ENCODE data around the gene SH3TC1. TPM values are rescaled to one million over a fixed set of nuclear protein-coding genes. Genes with fewer than 3 reads are reported as not detected.

Gene SH3TC1
- total RNA-seq, 2 experiments from 2014 or later: 14.8 to 15.7 TPM

DNA sequence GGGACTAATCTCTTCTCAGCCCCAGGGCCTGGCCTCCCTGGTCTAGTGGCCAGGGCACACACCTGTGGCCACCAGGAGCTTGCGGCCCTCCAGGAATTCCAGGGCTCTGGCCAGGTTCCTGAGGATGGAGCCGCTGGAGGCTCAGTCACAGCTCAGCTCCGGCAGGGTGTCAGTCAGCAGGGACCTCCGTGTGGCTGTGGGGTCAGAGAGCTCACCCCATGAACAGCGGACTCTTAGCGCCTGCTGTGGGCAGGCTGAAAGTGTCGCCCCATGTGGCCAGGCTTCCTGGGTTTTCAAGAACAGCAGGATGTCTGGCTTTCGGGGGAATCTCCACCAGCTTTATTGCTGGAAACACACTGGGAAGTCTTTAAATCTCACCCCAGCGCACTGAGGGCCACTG lies 19.3 kb upstream of the SH3TC1 start:
- H3K36me3 Mint-ChIP-seq: no peaks in the 10 kb centered on the region
- no peaks in the 10 kb centered on the region for H3K27me3 Mint-ChIP-seq
- H3K4me1 Mint-ChIP-seq: no peaks in the 10 kb centered on the region
- ATAC-seq (ENCODE audit: low read depth): no peak
- no peak overlapping the region for H3K4me3 Mint-ChIP-seq
- H3K9me3 Mint-ChIP-seq: no peaks in the 10 kb centered on the region
- POLR2A ChIA-PET: interaction anchor here (0.9 kb wide), 1 partner anchor 22 kb away, joined by 3 read pairs; no protein-coding TSS in a partner anchor
- DNase-seq: no peak
- no peak overlapping the region for H3K27ac Mint-ChIP-seq

DNA sequence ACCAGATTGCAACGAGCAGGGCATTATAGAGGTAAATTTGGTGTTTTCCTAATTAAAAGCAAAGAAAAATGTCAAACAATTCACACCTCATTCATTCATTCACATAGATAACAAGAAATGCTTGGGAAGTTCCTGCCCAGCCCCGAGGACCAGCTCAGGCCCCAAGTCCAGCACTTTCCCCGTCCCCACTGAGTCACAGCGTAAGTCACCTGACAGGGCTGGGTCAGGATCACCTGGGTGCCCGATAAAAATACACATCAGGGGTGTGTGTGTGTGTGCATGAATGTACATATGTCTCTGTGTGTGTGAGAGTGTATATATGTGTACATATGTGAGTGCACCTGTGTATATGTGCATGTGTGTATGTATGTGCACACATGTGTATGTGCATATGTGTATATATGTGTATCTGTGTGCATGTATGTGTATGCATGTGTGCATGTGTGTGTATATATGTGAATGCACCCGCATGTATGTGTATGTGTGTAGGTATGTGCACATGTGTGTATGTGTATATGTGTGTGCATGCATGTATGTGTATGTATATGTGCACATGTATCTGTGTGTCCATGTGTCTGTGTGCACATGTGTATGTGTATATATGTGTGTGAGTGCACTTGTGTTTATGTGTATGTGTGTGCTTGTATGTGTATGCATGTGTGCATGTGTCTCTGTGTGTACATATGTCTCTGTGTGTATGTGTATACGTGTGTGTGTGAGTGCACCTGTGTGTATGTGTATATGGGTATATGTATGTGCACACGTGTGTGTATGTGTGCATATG lies 18.6 kb upstream of the SH3TC1 start:
- no peak overlapping the region for H3K27ac Mint-ChIP-seq
- H3K9me3 Mint-ChIP-seq: no peaks in the 10 kb centered on the region
- H3K4me1 Mint-ChIP-seq: no peaks in the 10 kb centered on the region
- no peaks in the 10 kb centered on the region for H3K36me3 Mint-ChIP-seq
- DNase-seq (no peak), ATAC-seq (ENCODE audit: low read depth) (no peak)
- H3K4me3 Mint-ChIP-seq: no peak overlapping the region
- no peaks in the 10 kb centered on the region for H3K27me3 Mint-ChIP-seq
- POLR2A ChIA-PET: interaction anchor here (0.9 kb wide), 1 partner anchor 22 kb away, joined by 3 read pairs; no protein-coding TSS in a partner anchor

GRCh38 chr4:8181119-8181518 lies 18.0 kb upstream of the SH3TC1 start:
- no peak overlapping the region for H3K27ac Mint-ChIP-seq
- ATAC-seq (ENCODE audit: low read depth) (no peak), DNase-seq (no peak)
- POLR2A ChIA-PET: no interaction called here
- H3K4me1 Mint-ChIP-seq: no peaks in the 10 kb centered on the region
- no peaks in the 10 kb centered on the region for H3K27me3 Mint-ChIP-seq
- no peaks in the 10 kb centered on the region for H3K36me3 Mint-ChIP-seq
- no peak overlapping the region for H3K4me3 Mint-ChIP-seq
- no peaks in the 10 kb centered on the region for H3K9me3 Mint-ChIP-seq

DNA sequence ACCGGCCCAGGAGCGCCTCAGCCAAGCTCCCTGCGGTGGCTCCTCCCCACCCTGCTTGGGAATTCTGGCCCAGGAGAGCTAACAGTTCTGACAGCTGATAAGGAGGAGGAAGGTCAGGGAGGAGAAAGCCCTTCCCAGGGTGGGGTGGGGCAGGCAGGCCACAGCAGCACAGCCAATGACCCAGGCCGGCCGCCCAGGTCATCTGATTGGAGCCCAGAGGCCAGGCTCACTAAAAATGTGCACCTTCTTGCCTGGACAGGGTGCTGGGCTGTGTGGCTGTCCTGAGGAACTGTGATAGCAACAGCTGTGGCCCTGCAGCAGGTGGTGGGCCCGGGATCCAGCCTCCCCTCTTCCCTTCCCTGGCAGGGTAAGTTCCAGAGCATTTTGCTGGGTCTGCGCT lies 17.2 kb upstream of the SH3TC1 start:
- no peaks in the 10 kb centered on the region for H3K9me3 Mint-ChIP-seq
- ATAC-seq (ENCODE audit: low read depth): no peak
- no peaks in the 10 kb centered on the region for H3K36me3 Mint-ChIP-seq
- no peaks in the 10 kb centered on the region for H3K27me3 Mint-ChIP-seq
- DNase-seq: no peak
- H3K4me1 Mint-ChIP-seq: no peaks in the 10 kb centered on the region
- no peak overlapping the region for H3K27ac Mint-ChIP-seq
- H3K4me3 Mint-ChIP-seq: no peak overlapping the region
- POLR2A ChIA-PET: no interaction called here

GRCh38 chr4:8182294-8182693 lies 16.8 kb upstream of the SH3TC1 start:
- Mint-ChIP-seq H3K4me1 (no peaks in the 10 kb centered on the region), H3K27me3 (no peaks in the 10 kb centered on the region), H3K36me3 (no peaks in the 10 kb centered on the region), H3K4me3 (no peak overlapping the region), H3K27ac (no peak overlapping the region), H3K9me3 (no peaks in the 10 kb centered on the region)
- POLR2A ChIA-PET: no interaction called here
- no peak for ATAC-seq (ENCODE audit: low read depth)
- DNase-seq: no peak

DNA sequence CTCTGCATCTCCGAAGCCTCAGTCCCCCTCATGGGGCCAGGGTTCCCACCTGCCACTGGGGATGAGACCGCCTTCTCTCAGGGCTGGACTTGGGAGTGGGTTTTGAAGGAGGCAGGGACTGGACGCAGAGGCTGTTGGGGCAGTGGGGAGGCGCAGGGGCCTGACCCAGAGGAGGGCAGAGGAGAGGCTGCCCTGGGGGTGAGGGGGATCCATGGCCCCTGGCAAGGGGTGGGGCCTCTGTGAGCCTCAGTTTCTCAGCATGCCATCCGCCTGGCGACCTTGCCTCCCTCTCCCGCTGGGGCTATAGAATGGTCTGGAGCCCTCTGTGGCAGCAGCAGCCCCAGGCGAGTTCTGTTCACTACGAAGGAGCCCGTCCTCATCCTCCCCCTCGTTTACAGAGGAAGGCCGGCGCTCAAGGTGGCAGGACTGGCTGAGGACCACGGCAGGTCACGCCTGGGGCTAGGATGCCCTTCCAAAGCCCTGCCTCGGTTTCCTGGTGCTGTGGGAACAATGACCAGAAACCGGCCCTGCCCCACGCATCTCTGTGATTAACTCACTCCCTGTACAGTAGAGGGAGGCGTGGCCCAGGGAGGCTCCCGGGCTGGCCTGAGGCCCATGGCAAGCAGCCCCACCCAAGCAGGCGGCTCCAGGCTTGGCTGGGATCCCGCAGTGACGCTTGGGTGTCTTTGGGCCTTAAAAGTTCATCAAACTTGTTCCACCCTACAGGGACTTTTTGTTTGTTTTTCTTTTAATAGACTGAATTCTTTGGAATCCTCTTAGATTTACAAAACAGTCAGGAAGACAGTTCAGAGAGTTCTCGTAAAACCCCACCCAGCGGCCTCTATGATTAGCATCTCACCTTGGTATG lies 16.0 kb upstream of the SH3TC1 start:
- Mint-ChIP-seq H3K9me3 (no peaks in the 10 kb centered on the region), H3K36me3 (no peaks in the 10 kb centered on the region), H3K27ac (no peak overlapping the region), H3K4me1 (no peaks in the 10 kb centered on the region), H3K4me3 (no peak overlapping the region), H3K27me3 (no peaks in the 10 kb centered on the region)
- no peak for ATAC-seq (ENCODE audit: low read depth)
- no peak for DNase-seq
- POLR2A ChIA-PET: no interaction called here

DNA sequence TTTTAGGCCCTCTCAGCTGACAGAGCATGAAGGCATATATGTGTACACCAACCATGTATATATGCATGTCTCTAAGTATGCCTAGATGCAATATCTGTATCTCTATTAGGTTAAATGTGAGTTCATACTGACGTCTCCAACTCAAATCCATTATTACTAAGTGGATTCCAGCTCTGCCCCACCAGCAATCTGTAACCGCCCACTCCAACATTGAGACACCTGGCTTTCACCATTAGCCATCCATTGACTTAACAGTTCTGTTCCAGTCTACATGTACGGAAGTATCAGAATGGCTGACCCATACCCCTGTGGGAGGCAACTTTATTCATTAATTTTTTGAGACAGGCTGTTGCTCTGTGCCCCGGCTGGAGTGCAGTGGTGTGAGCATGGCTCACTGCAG lies 15.0 kb upstream of the SH3TC1 start:
- no peaks in the 10 kb centered on the region for H3K4me1 Mint-ChIP-seq
- H3K27me3 Mint-ChIP-seq: no peaks in the 10 kb centered on the region
- H3K36me3 Mint-ChIP-seq: no peaks in the 10 kb centered on the region

DNA sequence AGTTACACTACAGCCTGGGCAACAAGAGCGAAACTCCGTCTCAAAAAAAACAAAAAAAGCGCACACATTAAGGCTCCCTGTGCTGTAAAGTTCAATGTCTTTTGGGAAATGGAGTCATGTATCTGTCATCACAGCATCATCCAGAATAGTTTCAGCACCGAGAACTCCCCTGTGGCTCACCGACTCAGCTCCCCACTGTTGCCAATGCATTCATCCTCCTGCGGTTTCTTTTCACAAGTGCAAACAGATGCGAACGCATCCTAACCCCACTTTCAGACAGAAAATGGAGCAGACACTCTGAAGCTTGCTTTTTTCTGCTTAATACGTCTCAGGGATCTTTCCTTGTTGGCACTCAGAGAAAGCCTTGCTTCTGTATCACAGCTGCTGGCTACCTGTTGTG lies 13.8 kb upstream of the SH3TC1 start:
- Mint-ChIP-seq H3K36me3 (no peaks in the 10 kb centered on the region), H3K27me3 (no peaks in the 10 kb centered on the region), H3K27ac (no peak overlapping the region), H3K4me1 (no peaks in the 10 kb centered on the region), H3K4me3 (no peak overlapping the region), H3K9me3 (no peaks in the 10 kb centered on the region)
- no peak for DNase-seq
- no peak for ATAC-seq (ENCODE audit: low read depth)
- POLR2A ChIA-PET: no interaction called here

More for the DNA sequence above, 15.0 kb upstream of the SH3TC1 start:
- Mint-ChIP-seq H3K27ac (no peak overlapping the region), H3K4me3 (no peak overlapping the region), H3K9me3 (no peaks in the 10 kb centered on the region)
- ATAC-seq (ENCODE audit: low read depth) (no peak), DNase-seq (no peak)
- POLR2A ChIA-PET: no interaction called here

DNA sequence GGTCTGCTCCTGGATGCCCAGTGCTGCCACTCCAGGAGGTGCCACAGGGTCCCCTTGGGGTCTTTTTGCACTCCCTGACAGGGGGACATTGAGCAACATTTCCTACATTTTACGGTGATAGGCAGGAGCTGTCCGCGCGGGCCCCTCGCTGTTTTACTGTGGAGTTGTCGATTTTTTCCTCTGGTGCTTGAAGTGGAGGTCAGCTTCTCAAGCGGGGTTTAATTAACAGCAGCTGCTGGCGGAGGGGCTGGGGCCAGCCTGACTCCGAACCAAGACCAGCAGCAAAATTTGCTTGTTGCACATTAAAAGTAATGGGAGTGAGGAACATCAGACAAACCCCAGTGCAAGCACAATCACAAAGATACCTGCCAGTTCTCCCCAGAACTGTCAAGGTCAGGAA lies 13.2 kb upstream of the SH3TC1 start:
- Mint-ChIP-seq H3K4me1 (no peaks in the 10 kb centered on the region), H3K27me3 (no peaks in the 10 kb centered on the region)
- POLR2A ChIA-PET: no interaction called here

GRCh38 chr4:8188085-8188484 lies 11.0 kb upstream of the SH3TC1 start:
- no peaks in the 10 kb centered on the region for H3K9me3 Mint-ChIP-seq
- H3K27me3 Mint-ChIP-seq: no peaks in the 10 kb centered on the region
- no peak overlapping the region for H3K4me3 Mint-ChIP-seq
- H3K36me3 Mint-ChIP-seq: no peaks in the 10 kb centered on the region
- ATAC-seq (ENCODE audit: low read depth) (no peak), DNase-seq (no peak)
- no peak overlapping the region for H3K27ac Mint-ChIP-seq
- POLR2A ChIA-PET: no interaction called here
- H3K4me1 Mint-ChIP-seq: peaks cover 2% of the 10 kb centered on the region

More for the DNA sequence above, 13.2 kb upstream of the SH3TC1 start:
- no peak for DNase-seq
- Mint-ChIP-seq H3K27ac (no peak overlapping the region), H3K9me3 (no peaks in the 10 kb centered on the region), H3K4me3 (no peak overlapping the region), H3K36me3 (no peaks in the 10 kb centered on the region)
- ATAC-seq (ENCODE audit: low read depth): no peak

- H3K36me3 Mint-ChIP-seq: no peaks in the 10 kb centered on the region
- no peaks in the 10 kb centered on the region for H3K9me3 Mint-ChIP-seq
- POLR2A ChIA-PET: no interaction called here
- H3K27me3 Mint-ChIP-seq: no peaks in the 10 kb centered on the region
- H3K4me3 Mint-ChIP-seq: no peak overlapping the region
- no peak for ATAC-seq (ENCODE audit: low read depth)
- no peak overlapping the region for H3K27ac Mint-ChIP-seq
- peaks cover 2% of the 10 kb centered on the region for H3K4me1 Mint-ChIP-seq
- no peak for DNase-seq
These were observed 10.1 kb upstream of the SH3TC1 start for GRCh38 chr4:8188743-8189550.

DNA sequence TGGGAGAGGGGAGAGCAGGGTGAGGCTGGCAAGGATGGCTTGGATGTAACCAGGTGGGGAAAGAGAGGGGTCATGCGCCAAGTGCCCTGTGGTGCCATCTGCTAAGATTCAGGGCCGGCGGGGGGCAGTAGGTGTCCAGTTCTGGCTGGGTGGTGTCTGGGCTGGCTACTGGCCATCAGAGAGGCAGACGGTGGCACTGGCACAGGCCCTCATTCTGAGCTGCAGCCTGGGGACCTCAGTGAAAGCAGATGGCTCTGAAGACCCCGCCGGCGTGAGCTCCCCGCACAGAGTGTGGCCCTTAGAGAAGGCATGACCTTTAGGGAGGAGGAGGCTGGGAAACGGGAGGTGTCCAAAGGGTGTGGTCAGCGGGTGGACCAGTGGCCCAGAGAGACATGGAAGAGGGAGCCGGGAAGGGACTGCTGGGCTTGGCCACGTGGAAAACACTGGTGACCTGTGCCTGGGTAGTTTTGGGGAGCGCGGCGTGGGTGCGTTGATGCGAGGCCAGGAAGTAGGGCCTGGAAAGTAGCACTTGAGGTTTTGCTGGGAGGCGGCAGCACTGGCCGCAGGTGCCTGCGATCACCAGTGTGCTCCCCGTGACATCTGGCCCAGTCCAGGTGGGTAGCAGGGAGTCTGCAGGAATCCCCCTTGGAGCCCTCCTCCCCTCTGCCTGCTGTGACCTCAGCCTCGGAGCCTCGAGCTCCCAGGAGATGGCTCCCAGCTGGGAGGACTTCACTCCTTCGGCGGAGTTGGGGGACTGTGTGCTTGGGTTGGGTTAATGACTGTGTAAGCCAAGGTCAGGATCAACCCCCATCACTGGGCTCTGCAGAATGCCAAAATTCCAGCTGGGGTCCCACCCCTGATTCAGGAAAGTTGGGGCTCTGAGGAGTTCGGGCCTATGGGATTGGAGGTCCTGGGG lies 9.3 kb upstream of the SH3TC1 start:
- H3K27ac Mint-ChIP-seq: no peak overlapping the region
- H3K4me1 Mint-ChIP-seq: peaks cover 2% of the 10 kb centered on the region
- POLR2A ChIA-PET: no interaction called here
- H3K36me3 Mint-ChIP-seq: no peaks in the 10 kb centered on the region
- H3K9me3 Mint-ChIP-seq: no peaks in the 10 kb centered on the region
- H3K4me3 Mint-ChIP-seq: no peak overlapping the region
- H3K27me3 Mint-ChIP-seq: no peaks in the 10 kb centered on the region
- no peak for DNase-seq
- ATAC-seq (ENCODE audit: low read depth): no peak
